ENCODE data around the gene EVL.

- TF ChIP-seq ISL1 (CRISPR knock-in tag; IDR thresholded peaks at IDR 0.05) (no peak), RARB (CRISPR knock-in tag; IDR thresholded peaks at IDR 0.05) (no peak), PATZ1 (CRISPR knock-in tag; IDR thresholded peaks at IDR 0.05; ENCODE audit: borderline replicate concordance) (no peak), ZC3H10 (CRISPR knock-in tag; IDR thresholded peaks at IDR 0.05) (no peak), SNAI2 (CRISPR knock-in tag; IDR thresholded peaks at IDR 0.05) (no peak), ARNTL (CRISPR knock-in tag; IDR thresholded peaks at IDR 0.05; ENCODE audit: borderline replicate concordance, low read depth) (no peak), CREB5 (CRISPR knock-in tag; IDR thresholded peaks at IDR 0.05; ENCODE audit: low read depth) (no peak), ZNF70 (CRISPR knock-in tag; IDR thresholded peaks at IDR 0.05) (no peak), ZFP3 (CRISPR knock-in tag; IDR thresholded peaks at IDR 0.05) (no peak), OSR1 (CRISPR knock-in tag; IDR thresholded peaks at IDR 0.05) (no peak), GLIS3 (CRISPR knock-in tag; IDR thresholded peaks at IDR 0.05) (no peak)
Observed at GRCh38 chr14:100148837-100149731, 83.9 kb downstream of the EVL start.

Measured in SK-N-SH treated with all-trans-retinoic acid at 6 μM for 48 hours (cell line).